Eye (tissue), 1 donor: Measurements from ENCODE around the gene ARHGAP30.
"Not testable (repeated sequence)": the region's sequence is repeated elsewhere in the genome, so short reads cannot be mapped to it uniquely, and the experiment has no call there.

Experiments used
- DNase-seq: peaks from one replicate; pipeline ENCODE4 v3.0.0-alpha.2; 2015

ARHGAP30 gene

DNA sequence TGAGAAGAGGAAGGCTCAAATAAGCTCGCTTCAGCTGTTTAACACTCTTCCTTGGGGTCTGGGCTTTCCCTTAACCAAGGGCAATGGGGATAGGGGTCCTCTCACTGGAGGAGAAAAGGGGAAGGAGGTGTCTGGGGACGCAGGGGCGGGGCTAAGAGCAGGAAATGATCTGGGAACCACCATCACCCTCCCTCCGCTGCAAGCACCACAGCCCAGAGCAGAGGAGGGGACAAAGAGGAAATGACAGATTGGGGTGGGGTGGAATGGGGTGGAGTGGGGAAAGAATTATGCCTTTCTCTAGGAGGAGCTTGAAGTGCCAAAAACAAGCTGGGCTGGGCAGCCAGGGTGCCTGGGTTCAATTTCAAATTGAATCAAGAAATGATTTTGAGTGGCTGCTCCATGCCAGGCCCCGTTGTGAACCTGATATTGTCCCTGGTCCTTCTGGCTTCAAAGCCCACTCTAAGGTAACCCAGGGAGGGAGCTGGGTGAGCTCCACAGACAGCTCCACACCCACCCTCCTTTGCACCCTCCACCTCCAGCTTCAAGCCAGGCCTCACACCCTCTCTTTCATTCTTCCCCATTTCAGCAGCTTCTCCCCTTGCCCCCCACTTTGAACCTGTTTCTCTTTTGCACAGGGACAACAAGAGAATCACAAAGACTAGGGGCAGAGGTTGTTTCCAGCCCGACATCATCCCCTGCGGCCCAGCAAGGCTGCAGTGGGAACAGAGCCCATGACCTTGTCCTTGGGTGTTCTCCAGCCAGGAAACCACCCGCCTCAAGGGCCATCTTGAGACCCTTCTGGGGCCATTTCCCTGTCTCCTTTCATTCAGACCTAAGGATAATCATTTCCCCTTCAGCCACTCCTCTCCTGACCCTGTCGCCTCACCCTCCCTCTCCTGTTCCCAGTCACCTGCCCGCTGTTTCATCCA, 1.1 kb downstream of the ARHGAP30 start:
- DNase-seq: no peak

DNA sequence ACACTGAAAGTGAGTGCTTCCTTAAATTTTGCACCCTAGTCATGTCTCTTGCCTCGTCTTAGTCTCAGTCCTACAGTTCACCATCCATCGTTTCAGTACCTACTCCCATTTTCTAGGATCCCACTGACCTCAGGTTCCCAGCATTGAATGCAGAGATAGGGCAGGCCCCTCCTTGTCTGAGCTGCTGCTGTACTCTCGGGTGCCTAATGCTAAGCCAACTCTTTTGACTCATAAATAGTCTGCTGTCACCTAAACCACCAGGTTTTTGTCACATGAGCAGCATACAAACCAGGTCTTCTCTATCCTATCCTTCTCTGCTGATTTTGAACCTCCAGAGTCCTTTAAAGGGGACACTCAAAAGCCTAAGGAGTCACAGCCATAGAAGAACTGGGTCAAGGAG, 3.0 kb downstream of the ARHGAP30 start:
- DNase-seq: no peak

DNA sequence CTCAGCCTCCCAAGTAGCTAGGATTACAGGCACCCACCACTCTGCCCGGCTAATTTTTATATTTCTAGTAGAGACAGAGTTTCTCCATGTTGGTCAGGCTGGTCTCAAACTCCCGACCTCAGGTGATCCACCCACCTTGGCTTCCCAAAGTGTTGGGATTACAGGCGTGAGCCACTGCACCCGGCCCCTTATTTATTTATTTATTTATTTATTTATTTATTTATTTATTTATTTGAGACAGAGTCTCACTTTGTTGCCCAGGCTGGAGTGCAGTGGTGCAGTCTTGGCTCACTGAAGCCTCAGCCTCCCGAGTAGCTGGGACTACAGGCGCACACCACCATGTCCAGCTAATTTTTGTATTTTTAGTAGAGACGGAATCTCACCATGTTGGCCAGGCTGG, 4.0 kb downstream of the ARHGAP30 start:
- DNase-seq: not testable (repeated sequence)

DNA sequence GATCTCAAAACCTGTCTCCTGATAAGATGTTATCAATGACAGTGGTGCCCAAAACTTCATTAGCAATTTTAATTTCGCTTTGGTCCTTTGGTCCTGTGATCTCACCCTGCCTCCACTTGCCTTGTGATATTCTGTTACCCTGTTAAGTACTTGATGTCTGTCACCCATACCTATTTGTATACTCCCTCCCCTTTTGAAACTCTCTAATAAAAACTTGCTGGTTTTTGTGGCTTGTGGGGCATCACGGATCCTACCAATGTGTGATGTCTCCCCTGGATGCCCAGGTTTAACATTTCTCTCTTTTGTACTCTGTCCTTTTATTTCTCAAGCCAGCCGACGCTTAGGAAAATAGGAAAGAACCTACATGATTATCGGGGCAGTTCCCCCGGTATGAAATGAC, 5.8 kb downstream of the ARHGAP30 start:
- DNase-seq: not testable (repeated sequence)

DNA sequence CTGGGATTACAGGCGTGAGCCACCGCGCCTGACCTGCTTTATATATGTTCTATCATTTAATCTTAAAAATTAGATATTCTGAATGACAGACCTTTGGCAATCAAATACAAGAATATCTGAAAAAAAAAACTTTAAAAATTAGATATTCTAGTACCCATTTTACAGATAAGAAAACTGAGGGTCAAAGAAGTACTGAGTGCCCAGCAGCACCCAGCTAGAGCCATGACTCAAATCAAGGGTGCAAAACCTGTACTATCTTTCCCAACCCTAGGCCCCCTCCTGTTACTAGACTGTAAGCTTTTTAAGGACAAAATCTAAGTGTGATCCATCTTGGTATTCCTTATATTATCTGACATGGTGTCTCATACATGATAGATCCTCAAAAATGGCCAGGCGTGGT, 8.3 kb downstream of the ARHGAP30 start:
- no peak for DNase-seq

DNA sequence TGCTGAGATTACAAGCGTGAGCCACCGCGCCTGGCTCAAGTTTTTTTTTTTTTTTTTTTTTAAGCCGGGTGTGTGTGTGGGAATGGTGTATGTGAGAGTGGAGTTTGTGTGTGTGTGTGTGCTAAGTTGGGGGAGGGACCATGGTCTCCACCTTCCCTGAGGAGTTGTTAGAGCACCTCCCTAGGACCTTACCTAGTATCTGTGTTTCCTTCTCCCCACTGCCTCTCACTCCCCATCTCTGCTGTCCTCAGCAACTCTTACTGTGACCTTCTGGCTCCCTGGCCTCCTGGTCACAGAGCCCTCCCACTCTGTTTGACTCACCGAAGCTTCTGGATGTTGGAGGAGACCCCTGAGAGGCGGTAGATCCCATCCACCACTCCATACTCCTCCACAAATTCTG, 10.4 kb downstream of the ARHGAP30 start:
- no peak for DNase-seq

DNA sequence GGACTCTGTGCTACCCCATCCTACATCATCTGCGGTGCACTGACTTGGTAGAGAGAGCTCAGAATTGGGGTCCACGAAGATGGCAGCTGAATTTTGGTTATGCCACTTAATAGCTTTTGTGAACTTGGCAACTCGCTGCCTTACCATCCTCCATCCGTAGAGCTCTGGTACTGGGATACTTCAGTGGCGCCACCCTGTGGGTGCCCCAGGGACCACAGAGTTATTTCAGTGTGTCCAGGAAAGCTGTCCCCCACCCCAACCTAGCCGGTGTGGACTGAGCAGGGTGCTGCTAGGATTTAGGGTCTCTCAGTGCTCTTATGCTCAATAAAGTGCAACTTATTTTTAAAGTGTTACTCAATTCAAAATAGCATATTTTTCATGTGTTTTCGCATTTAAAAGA, 14.9 kb downstream of the ARHGAP30 start:
- DNase-seq: no peak

DNA sequence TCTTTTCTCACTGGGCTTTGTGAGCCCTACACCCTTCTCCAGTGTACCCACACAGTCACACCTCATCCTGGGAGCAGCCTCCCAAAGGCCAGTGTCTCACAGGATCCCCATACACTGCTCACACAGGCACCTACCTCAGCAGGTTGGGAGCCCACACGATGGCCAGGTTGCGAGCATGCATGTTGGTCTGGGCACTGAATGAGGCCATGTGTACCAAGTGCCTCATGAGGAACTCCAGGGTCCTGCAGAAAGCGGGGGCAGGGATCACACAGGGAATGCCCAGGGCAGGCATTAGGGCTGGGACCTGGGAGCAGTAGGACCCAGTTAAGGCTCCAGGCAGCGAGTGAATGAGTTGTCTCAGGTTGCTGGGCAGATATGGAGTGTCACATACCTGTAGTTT, 15.5 kb downstream of the ARHGAP30 start:
- no peak for DNase-seq

DNA sequence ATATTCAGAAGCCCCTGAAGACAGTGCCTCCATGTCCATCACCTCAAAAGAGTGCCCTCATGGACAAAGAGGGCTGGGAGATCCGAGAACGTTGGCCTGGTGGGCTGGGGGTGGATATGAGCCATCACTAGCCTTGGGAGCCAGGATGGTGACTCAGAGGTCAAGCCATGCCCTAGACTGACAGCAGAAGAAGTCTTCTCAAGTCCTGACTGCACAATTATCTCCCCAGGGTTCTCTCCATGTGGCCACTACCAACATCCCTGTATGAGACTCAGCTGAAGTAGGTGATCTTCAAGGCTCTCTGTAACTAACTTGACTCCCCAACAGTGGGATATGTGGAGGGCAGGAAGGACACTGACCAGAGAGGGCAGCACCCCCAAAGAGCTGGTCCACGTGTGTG, 16.8 kb downstream of the ARHGAP30 start:
- no peak for DNase-seq

DNA sequence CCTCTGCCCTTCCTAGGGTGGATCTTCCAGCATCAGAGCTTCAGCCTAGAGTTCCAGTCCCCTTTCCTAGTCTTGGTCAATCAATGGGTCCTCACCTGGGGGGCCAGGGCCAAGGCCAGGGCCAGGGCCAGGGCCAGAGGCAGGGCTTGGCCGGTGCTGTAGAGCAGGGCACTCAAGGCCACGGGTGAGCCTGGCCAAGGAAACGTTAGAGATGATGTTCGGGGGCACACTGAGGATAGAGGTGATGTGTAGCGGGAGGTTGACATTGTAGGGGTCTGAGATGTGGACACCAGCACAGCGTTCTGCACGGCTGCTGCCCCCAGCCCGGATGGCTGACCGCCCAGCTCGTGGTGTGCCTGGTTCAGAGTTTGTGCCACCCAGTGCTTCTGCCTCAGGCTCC, 18.5 kb downstream of the ARHGAP30 start:
- no peak for DNase-seq

DNA sequence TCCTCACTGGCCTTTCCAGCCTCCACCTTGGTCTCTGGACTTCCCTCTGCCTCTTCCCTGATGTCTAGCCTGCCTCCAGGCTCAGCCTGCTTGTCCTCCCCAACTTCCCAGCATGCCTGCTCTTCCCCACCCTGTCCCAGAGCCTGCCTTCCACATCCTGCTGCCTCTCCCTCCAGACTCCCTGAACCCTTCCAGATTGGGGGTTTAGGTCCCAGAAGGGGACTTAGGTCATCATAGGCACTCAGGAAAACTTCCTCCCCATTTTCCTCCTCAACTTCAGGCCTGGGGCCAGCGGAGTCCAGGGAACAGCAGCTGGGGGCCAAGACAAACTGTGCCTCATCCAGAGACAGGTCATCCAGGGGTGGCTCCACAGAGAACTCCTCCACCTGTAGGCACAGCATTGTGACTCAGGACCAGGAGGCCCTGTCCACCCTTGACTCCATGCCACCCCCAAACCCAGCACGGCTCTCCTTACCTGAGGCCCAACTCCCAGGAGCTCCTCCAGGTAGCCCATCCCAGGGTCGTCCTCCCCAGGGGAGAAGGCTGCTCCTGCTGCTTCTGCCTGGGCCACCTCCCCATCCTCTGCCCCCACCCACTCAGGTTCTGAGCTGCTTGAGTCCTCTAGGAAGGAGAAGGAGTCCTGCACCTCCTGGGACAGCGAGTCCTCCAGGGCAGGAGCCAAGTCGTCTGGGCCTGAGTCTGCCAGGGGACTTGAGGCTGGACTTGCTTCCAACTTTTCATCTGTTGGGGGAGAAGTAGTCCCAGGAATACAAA, 20.6 kb downstream of the ARHGAP30 start:
- no peak for DNase-seq

DNA sequence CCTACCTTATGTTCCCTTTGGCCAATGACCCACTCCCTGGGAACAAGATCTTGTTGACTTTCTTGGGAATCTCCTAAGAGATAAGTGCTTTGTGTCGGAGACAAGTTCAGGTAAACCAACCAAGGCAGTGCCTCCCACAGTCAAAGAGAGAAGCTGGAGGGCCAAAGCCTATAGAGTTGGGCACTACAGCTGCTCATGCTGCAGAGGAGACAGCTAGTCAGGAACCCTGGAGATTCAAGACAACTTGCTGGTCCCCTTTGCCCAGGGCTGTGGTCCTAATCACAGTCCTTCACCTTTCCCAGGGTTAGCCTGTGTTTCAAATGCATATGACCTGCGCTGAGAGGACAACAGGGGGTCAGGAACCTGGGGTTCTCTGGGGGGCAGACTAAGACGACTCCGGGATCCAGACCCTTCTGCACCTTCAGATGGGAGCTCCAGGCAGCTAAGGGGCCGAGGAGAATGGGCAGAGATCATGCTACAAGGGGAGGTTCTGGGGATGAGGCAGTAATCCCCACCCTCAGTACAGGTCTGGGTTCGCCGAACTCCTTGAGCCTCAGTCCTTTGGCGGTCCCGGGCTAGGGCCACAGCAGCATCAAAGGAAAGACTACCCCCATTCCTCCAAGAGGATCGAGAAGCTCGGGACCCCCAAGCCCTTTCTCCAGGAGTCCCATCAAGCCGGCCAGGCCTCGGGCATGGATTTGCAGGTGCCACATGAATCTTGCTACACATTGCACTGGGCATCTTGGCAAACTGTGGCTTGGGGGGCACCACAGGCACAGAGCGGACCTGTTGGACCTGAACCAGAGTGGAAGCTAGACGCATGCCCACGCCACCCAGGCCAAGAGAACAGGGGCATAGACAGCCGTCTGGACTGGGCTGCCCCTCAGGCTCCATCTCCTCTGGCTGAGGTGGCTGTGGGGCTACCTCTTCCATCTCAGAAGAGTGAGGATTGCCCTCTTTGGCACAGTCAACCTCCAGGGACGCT, 22.0 kb downstream of the ARHGAP30 start:
- no peak for DNase-seq

DNA sequence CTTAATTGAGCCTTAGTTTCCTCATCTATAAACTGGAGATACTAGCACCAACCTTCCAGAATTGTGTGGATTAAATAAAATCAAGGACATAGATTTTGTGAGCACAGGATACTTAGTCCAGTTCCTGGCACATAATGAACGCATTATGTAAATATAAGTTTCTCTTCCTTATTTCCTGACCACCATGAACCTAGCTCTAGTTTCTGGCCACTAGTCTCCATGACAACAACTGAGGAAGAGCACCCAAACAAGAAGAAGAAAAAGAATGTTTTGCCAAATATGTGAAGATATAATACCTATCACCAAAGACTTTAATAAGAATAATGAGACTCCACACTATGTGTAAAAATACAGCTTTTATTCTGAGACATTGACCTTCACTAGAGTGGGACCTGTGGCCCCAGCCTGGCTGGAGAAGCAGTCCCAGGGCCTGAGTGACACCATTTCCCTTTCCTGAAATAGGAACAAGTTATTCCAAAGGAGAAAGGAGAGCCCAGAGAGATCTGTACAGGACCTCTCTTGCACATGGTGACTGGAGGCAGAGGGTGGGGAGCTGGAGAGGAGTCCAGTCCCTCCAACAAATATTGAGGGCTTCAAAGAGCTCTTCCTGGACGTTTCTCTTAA, 23.0 kb downstream of the ARHGAP30 start:
- no peak for DNase-seq

DNA sequence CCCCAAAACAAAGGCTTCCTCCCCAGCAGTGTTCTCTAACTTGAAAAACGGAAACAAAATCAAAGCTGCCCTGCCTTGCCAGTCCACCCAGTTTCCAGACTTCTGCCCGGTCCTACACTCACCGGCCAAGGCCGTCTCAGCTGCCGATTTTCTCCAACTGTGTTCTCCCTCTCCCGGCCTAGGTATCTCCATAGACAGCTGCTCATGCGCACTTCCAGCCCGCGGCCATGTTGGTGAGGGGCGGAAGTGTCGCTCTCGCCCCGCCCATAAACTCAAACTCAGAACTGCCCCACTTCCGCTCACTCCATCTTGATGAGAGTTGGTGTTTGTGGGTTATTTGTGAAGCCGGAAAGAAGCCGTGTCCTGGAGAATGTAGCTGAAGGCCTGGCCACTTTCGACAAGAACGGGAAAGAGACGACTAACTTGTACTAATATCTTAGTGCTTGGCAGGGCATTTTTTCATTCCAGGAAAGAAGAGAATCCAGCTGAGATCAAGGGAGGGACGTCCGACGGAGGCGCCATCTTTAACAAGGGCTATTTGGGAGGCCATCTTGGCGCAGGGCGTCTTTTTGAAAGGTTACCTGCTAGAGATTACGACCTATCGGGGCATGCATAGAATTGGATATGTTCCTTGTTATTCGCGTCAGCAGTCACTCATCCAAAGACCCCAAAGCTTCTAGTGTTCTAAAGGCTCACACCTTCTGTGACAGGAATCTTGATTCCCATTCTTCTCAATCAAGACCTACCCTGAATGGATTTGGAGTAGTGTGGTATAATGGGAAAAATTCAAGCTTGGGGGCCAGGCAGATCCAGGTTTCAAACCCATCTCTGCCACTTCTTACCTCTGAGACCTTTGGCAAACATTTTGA, 23.7 kb downstream of the ARHGAP30 start, which contains the start of gene USF1:
Gene USF1, minus strand, starts transcription at position 242 of the 869 bp plus-strand sequence. CDS start 2,702 bp downstream, outside the sequence.
- peak; percentile 99 for DNase-seq

DNA sequence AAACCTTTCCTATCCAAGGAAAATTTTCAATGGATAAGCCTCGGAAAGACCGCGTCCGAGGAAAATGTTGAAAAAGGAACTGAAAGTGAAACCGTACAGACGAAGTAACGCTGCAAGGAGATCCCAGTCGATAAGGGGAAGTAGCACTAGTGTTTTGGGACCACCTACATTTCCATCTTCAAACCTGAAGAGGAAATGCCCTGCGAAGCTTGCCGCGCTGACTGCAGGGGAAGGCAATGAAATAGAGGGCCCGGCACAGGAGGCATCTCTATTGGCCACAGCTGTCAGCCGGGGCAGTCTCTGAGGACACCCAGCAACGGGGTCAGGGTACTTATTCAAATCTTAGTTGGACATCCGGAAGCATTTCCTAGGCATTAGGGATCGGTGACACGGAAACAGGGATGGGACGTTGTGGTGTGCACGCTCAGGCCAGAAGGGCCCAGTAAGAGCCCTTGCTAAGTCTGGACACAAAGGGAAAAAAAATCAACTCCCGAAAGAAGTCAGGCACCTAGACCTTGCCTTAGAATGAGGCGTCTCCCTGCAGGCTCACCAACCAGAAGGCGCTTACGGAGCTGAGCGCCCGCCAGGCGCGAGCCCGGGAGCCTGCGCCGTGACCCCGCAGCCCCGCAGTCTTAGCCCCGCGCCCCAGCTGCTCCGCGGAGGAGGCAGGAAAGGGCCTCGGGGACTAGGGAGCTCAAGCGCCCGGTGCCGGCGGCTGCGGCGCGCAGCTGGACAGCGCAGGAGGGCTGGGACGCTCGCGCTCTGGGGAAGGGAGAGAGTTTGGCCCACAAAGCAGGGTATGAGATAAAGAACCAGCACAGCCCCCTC, 24.6 kb downstream of the ARHGAP30 start:
- DNase-seq: peak; percentile 91

DNA sequence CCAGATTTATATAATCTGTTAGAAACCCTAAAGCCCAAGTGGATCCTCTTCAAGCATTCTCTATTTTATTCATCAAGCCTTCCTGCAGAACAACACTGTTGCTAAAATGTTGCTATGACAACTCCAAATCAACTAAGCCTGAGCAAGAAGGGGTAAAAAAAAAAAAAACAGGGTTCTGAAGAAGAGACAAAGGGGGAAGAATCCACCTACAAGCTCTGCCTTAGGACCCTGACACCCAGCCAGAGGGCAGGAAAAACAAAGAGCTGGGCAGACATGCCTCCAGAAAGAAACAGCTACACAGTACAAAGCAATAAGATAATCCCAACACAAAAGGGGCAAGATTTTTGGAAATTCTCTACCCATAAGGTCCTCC, 25.2 kb downstream of the ARHGAP30 start:
- DNase-seq: no peak

DNA sequence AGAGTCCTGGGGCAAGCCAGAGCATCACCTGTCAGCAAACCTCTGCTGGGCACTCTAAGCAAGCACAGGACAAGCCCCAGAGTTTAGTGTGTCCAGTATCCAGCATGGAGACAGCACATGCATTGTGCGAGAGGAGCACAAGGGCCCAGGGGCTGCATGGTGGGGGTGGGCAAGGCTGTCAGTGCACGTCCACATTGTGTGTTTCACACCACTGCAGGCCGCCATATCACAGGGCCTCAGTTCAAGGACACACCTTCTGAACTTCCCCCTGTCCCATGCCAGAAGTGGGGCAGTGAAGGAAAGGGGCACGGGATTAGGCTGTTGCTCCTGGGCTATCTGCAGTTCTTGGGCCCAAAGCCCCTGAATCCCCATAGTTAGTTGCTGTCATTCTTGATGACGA, 30.1 kb downstream of the ARHGAP30 start:
- no peak for DNase-seq

DNA sequence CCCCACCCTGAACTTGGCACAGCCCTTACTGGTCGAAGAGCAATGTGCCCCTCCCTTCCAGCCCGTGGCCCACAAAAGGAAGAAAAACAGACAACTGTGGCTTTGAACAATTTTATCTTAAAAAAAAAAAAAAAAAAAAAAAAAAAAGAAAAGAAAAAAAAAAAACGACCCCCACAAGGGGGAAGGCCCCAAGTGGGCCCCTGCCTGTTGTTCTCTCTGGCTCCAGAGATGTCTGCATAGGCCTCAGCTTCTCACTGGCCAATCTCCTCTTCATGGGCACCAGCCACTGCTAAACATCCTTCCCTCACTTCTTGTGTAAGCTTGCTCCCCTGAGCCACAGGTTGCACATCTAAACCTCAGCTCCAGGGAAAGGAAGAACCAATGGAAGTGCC, 30.5 kb downstream of the ARHGAP30 start:
- peak; percentile 12 for DNase-seq

DNA sequence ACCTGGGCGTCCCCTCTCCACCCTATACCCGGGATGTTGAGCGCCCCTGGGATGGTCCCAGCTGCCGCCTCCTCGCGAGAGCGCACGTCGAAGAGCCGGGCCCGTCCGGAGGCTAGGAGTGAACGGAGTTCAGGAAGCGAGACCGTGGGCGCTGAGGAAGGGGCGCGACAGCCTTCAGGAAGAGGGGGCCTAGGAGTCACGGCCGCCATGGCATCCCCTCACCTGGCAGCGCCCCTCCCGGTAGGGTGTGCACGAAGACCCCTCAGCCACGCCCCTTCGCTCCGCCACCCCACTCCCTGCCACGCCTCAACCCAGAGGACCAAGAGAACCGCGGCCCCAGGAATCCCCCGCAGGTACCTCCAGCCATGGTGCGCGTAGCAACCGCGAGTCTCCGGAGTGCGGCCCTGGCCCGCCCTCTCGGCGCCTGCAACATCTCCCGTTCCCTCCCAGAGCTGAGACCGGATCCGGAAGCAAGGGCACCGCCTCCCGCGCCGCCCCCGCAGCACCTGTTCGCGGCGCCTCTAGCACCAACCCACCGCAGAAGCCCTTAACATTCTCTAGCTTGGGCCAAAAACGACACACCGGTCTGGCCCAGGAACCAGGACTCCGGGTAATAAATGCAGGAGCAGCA, 31.1 kb downstream of the ARHGAP30 start, which contains the start of gene TSTD1:
Gene TSTD1, minus strand, starts transcription at position 442 of the 631 bp plus-strand sequence. Its CDS starts 75 bp downstream, at position 367.
- DNase-seq: peak; percentile 74
